Lung (tissue), 12 donors: Measurements from ENCODE around the gene TMEM176B. TPM values are rescaled to one million over a fixed set of nuclear protein-coding genes. Genes with fewer than 3 reads are reported as not detected.

ENCODE experiments used
- ATAC-seq: fragments of 200-7000 bp; cut with Tn5 transposase; one replicate; pipeline ENCODE4 v1.9.1; 2020; ENCODE audit warnings: moderate number of reproducible peaks; ENCODE audit not compliant: insufficient read depth, low FRiP score
- DNase-seq, 3 donors: peaks; one replicate each; pipeline ENCODE4 v3.0.0-alpha.2; 2013 to 2017
- H3K27ac ChIP-seq, 2 donors: one replicate each; pipeline ENCODE4 v1.5.1; 2013; ENCODE audit warnings: mild to moderate bottlenecking in 2 of 2, moderate library complexity in 2 of 2, control low read depth in 1 of 2, inconsistent platforms in 1 of 2, low read depth in 1 of 2, low read length in 1 of 2
- H3K27me3 ChIP-seq, 3 donors: one replicate each; pipeline ENCODE4 v1.5.1; 2013; ENCODE audit warnings: low read length in 2 of 3; ENCODE audit not compliant: control insufficient read depth in 3 of 3, insufficient read depth in 3 of 3
- H3K36me3 ChIP-seq, 4 donors: one replicate each; pipeline ENCODE4 v1.5.1; 2013; ENCODE audit warnings: low read length in 4 of 4, mild to moderate bottlenecking in 1 of 4, moderate library complexity in 1 of 4; ENCODE audit not compliant: control insufficient read depth in 4 of 4, insufficient read depth in 4 of 4
- H3K4me1 ChIP-seq, 5 donors: one replicate each; pipeline ENCODE4 v1.5.1; 2013; ENCODE audit warnings: low read length in 5 of 5, mild to moderate bottlenecking in 2 of 5, moderate library complexity in 1 of 5; ENCODE audit not compliant: control insufficient read depth in 5 of 5, insufficient read depth in 5 of 5
- H3K4me3 ChIP-seq: one replicate; pipeline ENCODE4 v1.5.1; 2013; ENCODE audit warnings: mild to moderate bottlenecking, control low read depth, moderate library complexity
- H3K9ac ChIP-seq, 2 donors: one replicate each; pipeline ENCODE4 v1.5.1; 2013; ENCODE audit warnings: low read length in 2 of 2, control low read depth in 1 of 2; ENCODE audit not compliant: insufficient read depth in 1 of 2
- H3K9me3 ChIP-seq, 4 donors: one replicate each; pipeline ENCODE4 v1.5.1; 2013; ENCODE audit warnings: low read length in 3 of 4, mild to moderate bottlenecking in 1 of 4, moderate library complexity in 1 of 4; ENCODE audit not compliant: control insufficient read depth in 4 of 4, insufficient read depth in 3 of 4
- WGBS, 2 donors: extraction: QIAGEN DNeasy Blood & Tissue Kit; methylation state at CpG; one replicate each; pipeline ENCODE4 v1.1.7; 2013; 5-methylcytosine and 5-hydroxymethylcytosine counted together
- polyA plus RNA-seq, 2 donors: library from polyadenylated mRNA; stranded (reverse); fragments of 200-250 nt; gene quantifications; one replicate each; pipeline ENCODE4 v1.2.1, GENCODE V29; 2013
- total RNA-seq, 2 donors: library from RNA; depleted of rRNA in 1 of 2; stranded (reverse); fragments of >200 nt in 1 of 2; gene quantifications; one replicate each; pipeline ENCODE4 v1.2.1, GENCODE V29; 2014 to 2021
- TF ChIP-seq, protein P1 (sequence below): IDR thresholded peaks from 2 replicates; pipeline ENCODE4 v1.5.1; 2012; ENCODE audit warnings: mild to moderate bottlenecking; ENCODE audit errors: control extremely low read depth, extremely low read depth
- donor health status: control.
- donor health status: control.
- donor health status: Bipolar disorder and iron deficiency.
- donor health status: healthy.
- donor health status: DM: yes; HTN: yes; CAD: no.

TMEM176B gene
- total and polyA plus RNA-seq, 4 donors: 14.6 to 54.8 (median 38.2) TPM

- no peak overlapping the region for H3K27ac ChIP-seq
- ATAC-seq: no peak
- DNase-seq: no peak
These were observed 8.3 kb downstream of the TMEM176B start for GRCh38 chr7:150791746-150792452.

DNA sequence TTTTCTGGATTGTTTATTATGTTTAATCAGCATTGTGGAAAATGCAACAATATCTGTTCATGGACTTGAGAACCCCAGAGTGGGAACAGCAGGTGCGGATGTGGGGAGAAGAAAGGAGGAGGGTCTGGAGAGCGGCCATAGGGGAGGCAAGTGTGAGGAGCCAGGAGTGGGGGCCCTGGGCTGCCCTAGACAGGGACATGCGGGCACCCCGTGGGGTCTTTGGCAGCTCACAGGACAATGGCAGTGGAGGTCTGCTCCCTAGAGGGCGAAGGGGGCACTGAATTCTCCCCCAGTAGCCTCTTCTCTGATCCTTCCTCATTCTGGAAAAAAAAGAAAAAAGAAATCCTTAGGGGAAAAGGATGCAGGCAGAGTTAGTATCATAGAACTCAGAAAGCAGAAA, 8.9 kb downstream of the TMEM176B start:
- DNase-seq: no peak
- WGBS, 2 donors: 89 to 91% methylated on average over 5 of the region's 5 CpGs

More at GRCh38 chr7:150791746-150792452, 8.3 kb downstream of the TMEM176B start:
- H3K9me3 ChIP-seq: peaks cover 0 to 2% (median 0%) of the 10 kb centered on the region in 4 donors
- TF ChIP-seq, protein P1, sequence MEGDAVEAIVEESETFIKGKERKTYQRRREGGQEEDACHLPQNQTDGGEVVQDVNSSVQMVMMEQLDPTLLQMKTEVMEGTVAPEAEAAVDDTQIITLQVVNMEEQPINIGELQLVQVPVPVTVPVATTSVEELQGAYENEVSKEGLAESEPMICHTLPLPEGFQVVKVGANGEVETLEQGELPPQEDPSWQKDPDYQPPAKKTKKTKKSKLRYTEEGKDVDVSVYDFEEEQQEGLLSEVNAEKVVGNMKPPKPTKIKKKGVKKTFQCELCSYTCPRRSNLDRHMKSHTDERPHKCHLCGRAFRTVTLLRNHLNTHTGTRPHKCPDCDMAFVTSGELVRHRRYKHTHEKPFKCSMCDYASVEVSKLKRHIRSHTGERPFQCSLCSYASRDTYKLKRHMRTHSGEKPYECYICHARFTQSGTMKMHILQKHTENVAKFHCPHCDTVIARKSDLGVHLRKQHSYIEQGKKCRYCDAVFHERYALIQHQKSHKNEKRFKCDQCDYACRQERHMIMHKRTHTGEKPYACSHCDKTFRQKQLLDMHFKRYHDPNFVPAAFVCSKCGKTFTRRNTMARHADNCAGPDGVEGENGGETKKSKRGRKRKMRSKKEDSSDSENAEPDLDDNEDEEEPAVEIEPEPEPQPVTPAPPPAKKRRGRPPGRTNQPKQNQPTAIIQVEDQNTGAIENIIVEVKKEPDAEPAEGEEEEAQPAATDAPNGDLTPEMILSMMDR: no peak
- H3K4me1 ChIP-seq: peaks cover 4 to 29% (median 10%) of the 10 kb centered on the region in 5 donors
- peaks cover 0 to 1% (median 0%) of the 10 kb centered on the region in 3 donors for H3K27me3 ChIP-seq
- H3K36me3 ChIP-seq: peaks cover 0 to 1% (median 0%) of the 10 kb centered on the region in 4 donors
- no peak overlapping the region for H3K4me3 ChIP-seq
- no peak overlapping the region for H3K9ac ChIP-seq
- 90 to 92% methylated on average over 12 of the region's 12 CpGs for WGBS, 2 donors

GRCh38 chr7:150790416-150791075, 9.6 kb downstream of the TMEM176B start:
- Histone ChIP-seq H3K9me3 (peaks cover 0 to 2% (median 0%) of the 10 kb centered on the region in 4 donors), H3K27ac (no peak overlapping the region), H3K4me3 (no peak overlapping the region), H3K36me3 (peaks cover 0 to 1% (median 0%) of the 10 kb centered on the region in 4 donors), H3K4me1 (peaks cover 7 to 36% (median 10%) of the 10 kb centered on the region in 5 donors), H3K27me3 (no peaks in the 10 kb centered on the region), H3K9ac (no peak overlapping the region)
- TF ChIP-seq, protein P1: no peak
- WGBS, 2 donors: 77 to 78% methylated on average over 9 of the region's 9 CpGs
- DNase-seq (no peak), ATAC-seq (no peak)

More for the DNA sequence above, 8.9 kb downstream of the TMEM176B start:
- Histone ChIP-seq H3K36me3 (peaks cover 0 to 1% (median 0%) of the 10 kb centered on the region in 4 donors), H3K9me3 (peaks cover 0 to 2% (median 0%) of the 10 kb centered on the region in 4 donors), H3K27me3 (no peaks in the 10 kb centered on the region), H3K4me3 (no peak overlapping the region), H3K27ac (no peak overlapping the region), H3K4me1 (peaks cover 4 to 29% (median 10%) of the 10 kb centered on the region in 5 donors), H3K9ac (no peak overlapping the region)
- ATAC-seq: no peak
- TF ChIP-seq, protein P1: no peak
